HG02571 (cell line): ENCODE data around the gene SARM1.

Source experiments
- ATAC-seq: cut with Tn5 transposase; IDR thresholded peaks from one replicate; pipeline ENCODE4 v1.9.1; 2021; ENCODE audit warnings: mild to moderate bottlenecking, moderate library complexity; ENCODE audit not compliant: unreplicated experiment

The SARM1 gene

DNA sequence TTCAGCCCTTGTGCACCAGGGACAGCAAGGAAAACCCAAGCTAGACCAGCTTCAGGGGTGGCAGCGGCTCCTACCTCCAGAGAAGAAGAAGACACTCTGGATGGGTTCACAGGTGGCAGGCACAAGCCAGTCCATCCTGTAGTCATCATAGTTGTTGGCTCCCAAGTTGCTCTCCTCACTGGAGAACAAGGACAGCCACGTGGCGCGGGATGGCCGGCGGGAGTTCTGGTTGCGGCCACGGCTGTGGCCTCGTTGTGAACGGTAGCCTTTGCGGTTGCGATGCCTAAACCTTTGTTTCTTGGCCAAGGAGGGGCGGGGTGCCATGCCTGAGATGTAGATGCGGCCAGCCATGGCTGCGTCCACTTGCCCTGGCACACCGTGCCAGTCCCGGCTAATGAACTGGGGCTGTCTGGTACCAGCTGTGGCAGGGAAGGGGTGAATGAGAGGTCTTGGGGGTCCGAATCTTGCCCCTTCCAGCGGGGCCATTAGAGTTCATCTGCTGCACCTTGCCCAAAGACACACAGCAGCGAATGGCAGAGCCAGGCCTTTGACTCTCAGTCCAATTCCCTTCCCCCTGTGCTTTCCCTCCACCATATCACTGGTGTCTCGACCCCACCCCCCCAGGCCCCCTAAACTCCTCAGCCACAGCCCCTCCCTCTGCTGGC, 3.7 kb upstream of the SARM1 start:
- no peak for ATAC-seq

DNA sequence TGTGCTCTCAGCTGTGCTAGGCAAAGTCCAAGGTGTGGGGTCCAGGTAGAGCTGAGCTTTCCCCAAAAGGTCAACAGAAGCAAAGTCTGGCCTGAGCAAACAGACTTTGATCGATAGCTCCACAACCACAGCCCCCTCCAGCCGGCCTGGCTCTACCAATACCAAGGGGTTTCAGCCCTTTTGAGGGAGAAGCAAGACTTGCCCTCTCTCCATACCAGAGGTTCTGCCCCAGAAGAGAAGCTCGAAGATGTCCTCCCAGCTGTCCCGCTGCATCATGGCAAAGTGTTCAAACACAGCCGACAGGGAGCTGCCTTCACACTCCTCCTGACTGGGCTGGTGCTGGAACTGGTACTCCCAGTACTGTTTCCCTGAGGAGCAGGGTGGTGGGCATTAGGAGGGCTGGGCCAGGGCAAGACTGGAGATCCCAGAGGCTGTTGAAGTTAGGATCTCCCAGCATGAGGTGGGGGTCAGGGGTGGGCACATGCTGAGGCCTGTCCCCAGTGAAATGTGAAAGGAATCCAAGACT, 3.1 kb upstream of the SARM1 start:
- no peak for ATAC-seq

DNA sequence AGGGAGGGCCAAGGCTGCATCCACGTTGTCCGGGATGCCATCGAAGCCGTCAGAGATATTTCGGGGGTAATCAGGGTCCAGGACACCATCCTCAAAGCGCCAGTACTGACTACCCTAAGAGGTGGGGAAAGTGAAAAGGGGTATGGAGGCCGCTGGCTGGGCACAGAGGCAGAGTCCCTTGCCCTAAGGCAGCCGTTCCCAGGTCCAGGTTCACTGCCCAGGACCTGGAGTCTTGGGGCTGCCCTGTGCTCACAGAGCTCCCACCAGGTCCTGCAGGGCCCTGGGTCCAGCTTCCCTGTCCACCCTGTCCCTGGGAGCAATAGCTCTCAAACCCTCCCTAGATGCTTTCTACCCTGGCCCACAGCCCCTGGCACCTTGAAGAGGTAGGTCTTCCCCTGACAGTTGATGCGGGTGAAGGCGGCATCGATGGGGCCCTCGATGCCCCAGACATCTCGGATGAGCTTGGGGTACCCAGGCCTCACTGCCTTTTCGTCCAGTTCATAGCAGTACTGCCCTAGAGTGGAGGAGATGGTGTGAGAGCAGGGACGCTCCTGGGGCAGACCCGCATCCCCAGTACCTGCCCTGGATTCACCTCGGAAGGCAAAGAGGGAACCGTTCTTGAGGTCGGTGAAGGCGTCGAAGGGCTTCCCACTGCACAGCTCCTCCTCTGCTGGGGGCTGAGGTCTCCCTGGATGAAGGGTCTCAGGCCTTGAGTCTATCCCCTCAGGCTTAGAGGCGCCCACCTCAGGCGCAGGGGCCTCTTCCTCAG, 2.4 kb upstream of the SARM1 start:
- ATAC-seq = no peak

DNA sequence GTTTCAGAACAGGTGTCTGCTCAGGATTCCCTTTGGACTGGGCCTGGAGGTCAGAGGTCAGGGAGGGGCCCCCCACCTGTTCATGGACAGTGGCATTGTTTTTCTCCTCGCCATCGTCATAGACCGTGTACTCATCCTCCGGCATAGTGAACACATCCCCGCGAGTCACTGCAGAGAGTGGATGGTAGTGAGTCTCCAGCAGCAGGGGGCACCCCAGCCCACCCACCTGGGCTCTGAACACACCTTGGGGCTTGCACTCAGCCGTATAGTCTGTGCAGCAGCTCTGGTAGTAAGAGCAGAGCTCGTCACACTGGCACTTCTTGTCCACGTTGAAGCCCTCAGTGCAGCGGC, 1.8 kb upstream of the SARM1 start:
- ATAC-seq = no peak

DNA sequence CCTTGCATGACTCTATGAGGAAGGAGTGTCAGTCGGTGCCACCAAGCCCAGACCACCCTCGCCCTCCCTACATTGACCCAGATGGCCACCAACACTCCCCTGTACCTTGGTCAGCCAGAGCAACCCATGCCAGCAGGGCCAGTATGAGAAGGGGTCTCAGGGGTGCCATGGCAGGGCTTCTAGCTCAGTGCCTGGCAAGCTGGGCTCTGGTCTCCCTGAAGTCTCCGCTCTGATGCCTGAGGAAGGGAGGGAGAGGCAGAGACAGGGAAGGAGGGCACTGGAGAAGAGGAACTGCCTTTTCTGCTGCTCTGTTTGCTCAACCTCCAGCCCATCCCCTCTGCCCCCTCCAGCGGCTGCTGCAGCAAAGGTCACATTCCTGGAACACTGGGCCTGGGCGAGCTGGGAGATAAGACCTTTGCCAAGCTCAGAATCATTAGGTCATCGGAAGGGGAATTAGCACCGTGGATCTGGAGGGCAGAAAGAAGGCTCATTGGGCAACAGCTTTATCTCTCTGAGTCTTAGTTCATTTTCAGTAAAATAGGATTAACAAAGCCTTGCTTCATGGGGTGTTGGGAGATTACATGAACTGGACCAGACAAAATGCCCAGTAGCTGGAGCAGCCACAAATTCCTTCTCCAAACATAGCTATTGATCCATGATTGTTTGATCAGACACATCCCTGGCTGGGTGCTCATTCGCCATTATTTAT, 1.3 kb upstream of the SARM1 start, which contains the start of gene VTN:
TSS of gene VTN (minus strand) at position 273 of the 709 bp plus-strand sequence. CDS start at position 169, 104 bp downstream.
- ATAC-seq = no peak

DNA sequence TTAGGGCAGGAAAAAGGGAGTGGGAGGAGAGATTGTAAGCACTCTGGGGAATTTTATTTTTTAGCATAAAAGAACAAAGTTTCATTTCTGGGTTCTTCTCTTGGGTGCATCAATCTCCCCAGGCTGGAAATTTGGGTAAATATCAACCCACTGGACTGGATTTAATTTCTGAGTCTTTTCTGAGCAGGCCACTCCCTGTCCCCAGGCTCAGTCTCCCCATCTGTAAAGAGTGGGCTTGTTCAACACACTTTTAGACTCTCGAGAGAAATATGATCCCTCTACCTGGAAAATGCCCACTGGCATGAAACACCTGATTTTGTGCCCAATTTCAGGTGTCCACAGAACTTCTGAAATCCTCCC, 770 bp upstream of the SARM1 start:
- no peak for ATAC-seq

DNA sequence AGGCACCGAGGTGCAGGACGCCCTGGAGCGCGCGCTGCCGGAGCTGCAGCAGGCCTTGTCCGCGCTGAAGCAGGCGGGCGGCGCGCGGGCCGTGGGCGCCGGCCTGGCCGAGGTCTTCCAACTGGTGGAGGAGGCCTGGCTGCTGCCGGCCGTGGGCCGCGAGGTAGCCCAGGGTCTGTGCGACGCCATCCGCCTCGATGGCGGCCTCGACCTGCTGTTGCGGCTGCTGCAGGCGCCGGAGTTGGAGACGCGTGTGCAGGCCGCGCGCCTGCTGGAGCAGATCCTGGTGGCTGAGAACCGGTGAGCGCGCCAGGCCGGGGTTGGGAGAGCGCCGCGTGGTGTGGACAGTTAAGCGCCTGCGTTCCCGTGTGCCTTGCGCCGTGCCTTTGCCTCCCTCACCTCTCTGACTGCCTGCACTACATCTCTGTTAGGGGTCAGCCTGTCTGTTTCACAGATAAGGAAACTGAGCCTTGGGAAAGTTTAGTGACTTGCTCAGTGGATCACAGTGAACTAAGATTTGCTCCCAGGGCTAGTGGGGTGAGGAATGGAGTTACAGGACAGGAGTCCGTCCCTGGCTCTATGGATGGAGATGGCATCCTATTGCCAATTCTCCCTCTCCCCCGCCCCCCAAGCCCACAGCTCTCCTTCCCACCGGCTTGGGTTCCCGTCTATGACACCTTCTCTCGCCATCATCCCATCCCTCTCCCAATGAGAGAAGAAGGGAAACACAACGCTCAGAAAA, 880 bp downstream of the SARM1 start:
- ATAC-seq = peak; percentile 9

DNA sequence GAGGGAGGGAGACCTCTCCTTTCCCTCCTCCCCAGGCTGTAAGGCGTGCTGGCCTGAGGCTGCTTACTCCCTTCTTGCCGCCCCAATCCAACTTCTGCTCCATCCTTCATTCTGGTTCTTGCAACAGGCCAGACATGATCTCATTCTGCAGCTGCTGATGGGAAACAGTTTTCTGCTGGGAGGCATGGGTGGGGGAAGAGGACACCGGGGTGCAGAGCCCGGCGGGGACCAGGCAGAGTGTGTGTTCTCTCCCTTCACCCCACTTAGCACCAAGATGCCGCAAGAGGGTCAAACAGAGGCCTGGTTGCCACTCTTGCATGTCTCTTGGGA, 1.4 kb downstream of the SARM1 start:
- ATAC-seq = no peak

DNA sequence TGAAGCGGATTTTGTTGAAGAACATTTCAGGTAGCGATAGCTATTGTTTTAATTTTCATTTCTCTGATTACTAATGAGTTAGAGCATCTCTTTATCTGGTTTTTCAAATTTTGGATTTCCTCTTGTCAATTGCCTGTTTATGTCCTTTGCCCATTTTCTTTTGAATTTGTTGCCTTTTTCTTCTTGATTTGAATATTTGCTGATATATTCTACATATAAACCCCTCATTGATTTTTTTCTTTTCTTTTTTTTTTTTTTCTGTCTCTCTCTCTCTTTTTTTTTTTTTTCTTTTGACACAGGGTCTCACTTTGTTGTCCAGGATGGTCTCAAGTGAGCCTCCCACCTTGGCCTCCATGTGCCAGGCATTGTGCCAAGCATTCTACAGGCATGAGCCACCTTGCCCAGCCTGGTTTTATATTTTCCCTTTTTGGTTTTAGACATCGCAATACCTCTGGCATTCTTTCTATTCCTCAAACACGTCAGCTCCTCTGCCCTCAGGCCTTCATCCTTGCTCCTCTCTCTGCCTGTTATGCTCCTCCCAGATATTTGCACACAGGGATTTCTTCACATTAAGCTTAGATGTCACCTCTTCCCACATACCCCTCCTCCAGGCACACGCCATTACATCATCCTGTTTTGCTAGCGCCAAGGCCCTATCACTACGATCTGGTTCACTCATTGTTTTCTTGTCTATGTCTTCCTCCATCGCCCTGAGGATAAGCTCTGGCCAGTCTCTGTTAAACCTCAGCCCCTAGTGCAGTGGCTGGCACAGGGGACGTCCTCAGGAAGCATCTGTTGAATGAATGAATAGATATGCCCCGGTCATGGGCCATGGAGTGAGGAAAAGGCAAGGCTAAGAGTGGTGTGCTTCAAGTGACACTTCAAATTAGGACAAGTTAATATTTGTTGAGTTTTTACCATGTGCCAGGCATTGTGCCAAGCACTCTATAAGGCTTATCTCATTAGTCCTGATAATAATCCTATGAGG, 8.6 kb downstream of the SARM1 start:
- no peak for ATAC-seq

DNA sequence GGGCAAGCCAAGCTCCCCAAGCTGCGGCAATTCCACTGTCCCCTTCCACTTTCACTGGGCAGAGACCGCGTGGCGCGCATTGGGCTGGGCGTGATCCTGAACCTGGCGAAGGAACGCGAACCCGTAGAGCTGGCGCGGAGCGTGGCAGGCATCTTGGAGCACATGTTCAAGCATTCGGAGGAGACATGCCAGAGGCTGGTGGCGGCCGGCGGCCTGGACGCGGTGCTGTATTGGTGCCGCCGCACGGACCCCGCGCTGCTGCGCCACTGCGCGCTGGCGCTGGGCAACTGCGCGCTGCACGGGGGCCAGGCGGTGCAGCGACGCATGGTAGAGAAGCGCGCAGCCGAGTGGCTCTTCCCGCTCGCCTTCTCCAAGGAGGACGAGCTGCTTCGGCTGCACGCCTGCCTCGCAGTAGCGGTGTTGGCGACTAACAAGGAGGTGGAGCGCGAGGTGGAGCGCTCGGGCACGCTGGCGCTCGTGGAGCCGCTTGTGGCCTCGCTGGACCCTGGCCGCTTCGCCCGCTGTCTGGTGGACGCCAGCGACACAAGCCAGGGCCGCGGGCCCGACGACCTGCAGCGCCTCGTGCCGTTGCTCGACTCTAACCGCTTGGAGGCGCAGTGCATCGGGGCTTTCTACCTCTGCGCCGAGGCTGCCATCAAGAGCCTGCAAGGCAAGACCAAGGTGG, 9.8 kb downstream of the SARM1 start:
- ATAC-seq = no peak

DNA sequence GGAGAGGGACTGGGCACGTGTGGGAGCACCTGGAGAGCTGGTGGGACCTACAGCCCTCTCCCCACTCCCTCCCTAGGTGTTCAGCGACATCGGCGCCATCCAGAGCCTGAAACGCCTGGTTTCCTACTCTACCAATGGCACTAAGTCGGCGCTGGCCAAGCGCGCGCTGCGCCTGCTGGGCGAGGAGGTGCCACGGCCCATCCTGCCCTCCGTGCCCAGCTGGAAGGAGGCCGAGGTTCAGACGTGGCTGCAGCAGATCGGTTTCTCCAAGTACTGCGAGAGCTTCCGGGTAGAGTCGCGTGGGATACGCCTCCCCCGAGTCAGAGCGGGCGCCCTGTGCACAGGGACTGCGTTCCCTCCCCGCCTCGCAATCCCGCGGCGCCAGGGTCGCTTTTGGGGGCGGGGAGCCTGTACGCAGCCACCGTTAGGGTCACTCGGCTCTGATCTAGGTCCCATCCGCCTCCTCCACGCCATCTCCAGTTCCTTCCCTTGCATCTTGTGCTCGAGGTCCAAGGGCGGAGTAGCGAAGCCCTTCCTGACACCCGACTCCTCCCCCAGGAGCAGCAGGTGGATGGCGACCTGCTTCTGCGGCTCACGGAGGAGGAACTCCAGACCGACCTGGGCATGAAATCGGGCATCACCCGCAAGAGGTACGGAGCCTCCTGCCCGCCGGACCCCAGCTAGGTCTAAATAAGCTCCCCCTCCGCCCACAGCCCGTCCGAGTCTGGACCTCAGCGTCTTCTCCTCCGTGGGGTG, 13.0 kb downstream of the SARM1 start:
- ATAC-seq = no peak

DNA sequence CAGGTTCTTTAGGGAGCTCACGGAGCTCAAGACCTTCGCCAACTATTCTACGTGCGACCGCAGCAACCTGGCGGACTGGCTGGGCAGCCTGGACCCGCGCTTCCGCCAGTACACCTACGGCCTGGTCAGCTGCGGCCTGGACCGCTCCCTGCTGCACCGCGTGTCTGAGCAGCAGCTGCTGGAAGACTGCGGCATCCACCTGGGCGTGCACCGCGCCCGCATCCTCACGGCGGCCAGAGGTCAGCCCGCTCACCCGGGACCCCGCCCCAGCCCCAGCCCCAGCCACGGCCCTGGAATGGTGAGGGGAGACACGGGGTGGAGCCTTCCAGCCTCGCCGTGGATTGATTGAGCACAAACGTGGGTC, 13.5 kb downstream of the SARM1 start:
- ATAC-seq = no peak

DNA sequence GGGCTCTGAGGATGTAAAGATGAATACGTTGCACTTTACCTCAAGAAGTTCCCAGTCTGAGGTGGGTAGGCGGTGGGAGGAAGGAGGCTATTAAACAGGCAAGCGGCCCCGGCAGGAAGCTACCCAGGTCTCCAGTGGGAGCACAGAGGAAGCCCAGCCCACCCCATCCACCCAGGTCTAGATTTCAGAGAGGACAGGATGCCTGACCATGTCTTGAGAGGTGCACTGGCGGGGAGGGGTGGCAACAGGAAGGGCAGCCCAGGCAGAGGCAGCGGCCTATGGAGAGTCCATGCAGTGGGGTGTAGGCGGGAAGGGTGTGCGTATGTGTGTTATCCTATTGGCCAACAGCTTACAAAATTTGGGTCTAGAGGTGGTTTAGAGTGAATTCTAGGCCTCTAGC, 13.9 kb downstream of the SARM1 start:
- no peak for ATAC-seq

DNA sequence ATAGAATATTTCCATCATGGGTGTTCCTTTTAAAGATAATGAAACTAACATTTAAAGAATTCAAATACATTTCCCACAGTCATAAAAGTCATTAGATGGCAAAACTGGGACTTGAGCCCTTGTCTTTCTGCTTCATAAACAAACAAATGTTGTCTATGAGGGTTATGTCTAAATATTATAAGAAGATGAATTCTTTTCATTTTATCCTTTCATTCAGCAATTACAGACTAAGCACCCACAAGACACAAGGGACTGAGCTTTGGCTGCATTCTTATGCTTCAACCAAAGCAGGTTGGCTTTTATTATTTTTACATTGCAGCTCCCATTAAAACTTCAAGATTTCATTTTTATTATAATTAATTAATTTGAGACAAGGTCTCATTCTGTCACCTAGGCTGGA, 14.9 kb downstream of the SARM1 start:
- ATAC-seq = no peak

DNA sequence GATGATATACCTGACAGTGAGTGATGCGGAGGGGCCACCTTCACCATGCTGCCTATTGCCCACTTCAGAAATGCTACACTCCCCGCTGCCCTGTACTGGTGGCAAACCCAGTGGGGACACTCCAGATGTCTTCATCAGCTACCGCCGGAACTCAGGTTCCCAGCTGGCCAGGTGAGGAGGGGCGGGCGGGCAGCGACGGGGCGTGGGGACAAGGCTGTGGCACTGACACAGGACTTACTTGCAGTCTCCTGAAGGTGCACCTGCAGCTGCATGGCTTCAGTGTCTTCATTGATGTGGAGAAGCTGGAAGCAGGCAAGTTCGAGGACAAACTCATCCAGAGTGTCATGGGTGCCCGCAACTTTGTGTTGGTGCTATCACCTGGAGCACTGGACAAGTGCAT, 16.6 kb downstream of the SARM1 start:
- ATAC-seq = no peak

DNA sequence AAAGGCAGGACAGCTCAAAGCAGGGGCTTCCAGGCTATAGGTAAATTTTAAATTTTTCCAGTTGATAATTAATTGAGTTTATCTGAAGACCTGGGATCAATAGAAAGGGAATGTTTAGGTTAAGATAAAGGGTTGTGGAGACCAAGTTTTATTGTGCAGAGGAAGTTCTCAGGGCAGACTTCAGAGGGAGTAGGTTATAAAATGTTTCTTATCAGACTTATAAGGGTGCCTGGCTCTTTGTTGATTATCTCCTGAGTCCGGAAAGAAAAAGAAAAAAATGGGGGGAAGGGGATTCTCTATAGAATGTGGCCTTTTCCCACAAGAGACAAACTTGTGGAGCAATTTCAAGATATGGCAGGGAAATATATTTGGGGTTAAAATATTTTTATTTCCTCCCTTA, 18.6 kb downstream of the SARM1 start:
- ATAC-seq = no peak

DNA sequence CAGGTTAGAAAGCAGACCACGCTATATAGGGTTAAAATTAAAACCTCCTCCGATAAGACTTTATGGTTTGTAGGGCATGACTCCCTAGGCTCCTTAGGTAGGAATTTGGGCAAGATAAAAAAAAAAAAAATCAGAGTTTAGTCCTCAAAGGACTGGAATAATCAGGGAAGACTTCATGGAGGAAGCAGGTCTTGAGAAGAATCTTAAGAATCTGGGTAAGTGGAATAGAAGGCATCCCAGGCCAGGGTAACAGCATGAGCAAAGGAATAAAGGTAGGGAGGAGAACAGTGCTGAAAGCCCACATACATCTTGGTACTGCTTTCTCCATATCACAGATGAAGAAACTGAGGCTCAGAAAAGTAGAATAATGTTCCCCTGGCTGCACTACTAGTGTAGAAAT, 19.1 kb downstream of the SARM1 start:
- no peak for ATAC-seq

DNA sequence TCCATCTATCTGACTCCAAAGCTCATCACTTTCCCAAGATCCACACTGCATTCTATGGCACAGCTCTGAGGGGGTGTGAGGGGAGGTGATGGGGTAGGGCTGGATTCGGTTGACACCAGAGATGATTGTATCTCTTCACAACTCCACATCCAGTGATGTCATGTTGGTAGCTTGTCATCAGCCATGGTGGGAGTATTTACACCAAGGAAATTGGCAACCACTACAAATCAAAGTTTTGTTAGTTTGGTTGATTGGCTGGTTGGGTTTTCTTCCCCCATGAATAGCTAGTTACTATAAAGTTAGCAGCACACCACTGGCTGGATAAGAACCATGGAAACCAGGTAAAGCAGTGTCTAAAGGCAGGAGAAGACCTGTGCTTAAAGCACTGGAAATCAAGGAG, 19.5 kb downstream of the SARM1 start:
- no peak for ATAC-seq

DNA sequence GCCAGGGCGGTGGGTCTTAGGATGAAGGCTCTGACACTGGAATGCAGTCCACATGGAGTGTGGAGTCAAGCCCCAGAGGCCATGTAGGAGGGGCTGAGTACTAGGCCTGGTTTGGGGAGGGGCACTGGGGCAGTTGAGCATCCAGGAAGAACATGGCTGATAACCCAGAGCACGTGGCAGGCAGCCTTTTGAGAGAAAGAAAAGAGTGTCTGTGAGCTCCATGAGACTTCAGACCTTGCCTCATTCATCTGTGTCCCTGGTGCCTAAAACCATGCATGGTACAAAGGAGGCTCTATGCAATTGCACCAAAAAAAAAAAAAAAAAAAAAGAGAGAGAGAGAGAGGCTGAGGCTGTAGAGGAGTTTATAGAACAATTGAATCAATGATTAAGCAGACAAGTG, 19.9 kb downstream of the SARM1 start:
- no peak for ATAC-seq
